ENCODE data around the gene TCF23.

DNA sequence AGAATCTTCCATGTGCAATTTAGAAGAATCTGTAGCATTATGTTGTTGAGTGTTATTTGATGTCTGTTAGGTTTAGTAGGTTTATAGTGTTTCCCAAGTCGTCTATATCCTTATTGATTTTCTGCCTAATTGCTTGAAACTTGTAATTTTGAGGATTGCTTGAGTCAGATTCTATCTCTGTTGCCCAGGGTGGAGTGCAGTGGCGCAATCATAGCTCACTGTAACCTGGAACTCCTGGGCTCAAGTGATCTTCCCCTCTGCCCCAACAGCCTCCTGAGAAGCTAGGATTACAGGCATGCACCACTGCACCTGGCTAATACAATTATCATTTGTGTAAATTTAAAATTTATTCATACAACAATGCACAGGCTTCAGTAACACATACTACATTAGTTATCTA is 3.1 kb upstream of the TCF23 start:
- TF ChIP-seq EZH2 (IDR thresholded peaks at IDR 0.05; ENCODE audit: low read depth), result no peak
- TF ChIP-seq, protein P1, sequence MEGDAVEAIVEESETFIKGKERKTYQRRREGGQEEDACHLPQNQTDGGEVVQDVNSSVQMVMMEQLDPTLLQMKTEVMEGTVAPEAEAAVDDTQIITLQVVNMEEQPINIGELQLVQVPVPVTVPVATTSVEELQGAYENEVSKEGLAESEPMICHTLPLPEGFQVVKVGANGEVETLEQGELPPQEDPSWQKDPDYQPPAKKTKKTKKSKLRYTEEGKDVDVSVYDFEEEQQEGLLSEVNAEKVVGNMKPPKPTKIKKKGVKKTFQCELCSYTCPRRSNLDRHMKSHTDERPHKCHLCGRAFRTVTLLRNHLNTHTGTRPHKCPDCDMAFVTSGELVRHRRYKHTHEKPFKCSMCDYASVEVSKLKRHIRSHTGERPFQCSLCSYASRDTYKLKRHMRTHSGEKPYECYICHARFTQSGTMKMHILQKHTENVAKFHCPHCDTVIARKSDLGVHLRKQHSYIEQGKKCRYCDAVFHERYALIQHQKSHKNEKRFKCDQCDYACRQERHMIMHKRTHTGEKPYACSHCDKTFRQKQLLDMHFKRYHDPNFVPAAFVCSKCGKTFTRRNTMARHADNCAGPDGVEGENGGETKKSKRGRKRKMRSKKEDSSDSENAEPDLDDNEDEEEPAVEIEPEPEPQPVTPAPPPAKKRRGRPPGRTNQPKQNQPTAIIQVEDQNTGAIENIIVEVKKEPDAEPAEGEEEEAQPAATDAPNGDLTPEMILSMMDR (conservative IDR thresholded peaks at IDR 0.05), result no peak

Measured in PC-9 (cell line).